Ishikawa (cell line): ENCODE measurements around the gene TREM2.

Experiments
- CEBPB ChIP-seq: IDR thresholded peaks from 2 replicates; pipeline ENCODE4 v1.6.1; 2012
- CREB1 ChIP-seq: IDR thresholded peaks from 2 replicates; pipeline ENCODE4 v1.6.1; 2012; ENCODE audit warnings: low read depth
- EGR1 ChIP-seq: IDR thresholded peaks from 2 replicates; pipeline ENCODE4 v1.6.1; 2012
- EP300 ChIP-seq: IDR thresholded peaks from 2 replicates; pipeline ENCODE4 v1.6.1; 2012; ENCODE audit warnings: borderline replicate concordance
- FOXM1 ChIP-seq: IDR thresholded peaks from 2 replicates; pipeline ENCODE4 v1.6.1; 2012; ENCODE audit warnings: low read depth, borderline replicate concordance
- MAX ChIP-seq: IDR thresholded peaks from 2 replicates; pipeline ENCODE4 v1.6.1; 2012
- NFIC ChIP-seq: IDR thresholded peaks from 2 replicates; pipeline ENCODE4 v1.6.1; 2012
- RAD21 ChIP-seq: IDR thresholded peaks from 2 replicates; pipeline ENCODE4 v1.6.1; 2012; ENCODE audit warnings: low read depth
- REST ChIP-seq: IDR thresholded peaks from 2 replicates; pipeline ENCODE4 v1.6.1; 2012; ENCODE audit warnings: low read depth, mild to moderate bottlenecking
- TAF1 ChIP-seq: IDR thresholded peaks from 2 replicates; pipeline ENCODE4 v1.6.1; 2012; ENCODE audit warnings: low read depth, mild to moderate bottlenecking
- TCF12 ChIP-seq: IDR thresholded peaks from 2 replicates; pipeline ENCODE4 v1.6.1; 2012; ENCODE audit warnings: low read depth
- TEAD4 ChIP-seq: IDR thresholded peaks from 2 replicates; pipeline ENCODE4 v1.6.1; 2012
- USF1 ChIP-seq: IDR thresholded peaks from 2 replicates; pipeline ENCODE4 v1.6.1; 2012
- YY1 ChIP-seq: IDR thresholded peaks from 2 replicates; pipeline ENCODE4 v1.6.1; 2012; ENCODE audit warnings: low read depth
- ZBTB7A ChIP-seq: IDR thresholded peaks from 2 replicates; pipeline ENCODE4 v1.6.1; 2012; ENCODE audit warnings: low read depth

Gene TREM2

GRCh38 chr6:41201764-41202173 lies 38.9 kb upstream of the TREM2 start:
- TF ChIP-seq TCF12 (no peak), TEAD4 (no peak), REST (no peak), ZBTB7A (no peak), YY1 (no peak), RAD21 (no peak), NFIC (no peak), FOXM1 (no peak), CEBPB (no peak), EGR1 (no peak), USF1 (no peak), EP300 (no peak), TAF1 (no peak), MAX (no peak), CREB1 (no peak)

GRCh38 chr6:41200901-41201763 lies 38.2 kb upstream of the TREM2 start, which contains the start of gene TREML2:
Gene TREML2, minus strand, starts transcription at chr6:41201149. Its CDS starts 141 bp downstream, at chr6:41201008.
- no peak for TF ChIP-seq YY1
- no peak for TF ChIP-seq CREB1
- TF ChIP-seq TEAD4: no peak
- no peak for TF ChIP-seq ZBTB7A
- TF ChIP-seq EP300: no peak
- TF ChIP-seq RAD21: no peak
- TF ChIP-seq CEBPB: no peak
- TF ChIP-seq FOXM1: no peak
- TF ChIP-seq USF1: no peak
- no peak for TF ChIP-seq TCF12
- no peak for TF ChIP-seq MAX
- TF ChIP-seq TAF1: no peak
- no peak for TF ChIP-seq REST
- no peak for TF ChIP-seq NFIC
- no peak for TF ChIP-seq EGR1

- no peak for TF ChIP-seq YY1
These were observed 37.5 kb upstream of the TREM2 start for GRCh38 chr6:41200296-41200900.

- TF ChIP-seq MAX: no peak
- no peak for TF ChIP-seq EP300
- no peak for TF ChIP-seq EGR1
- TF ChIP-seq RAD21: no peak
- TF ChIP-seq USF1: no peak
- TF ChIP-seq REST: no peak
- no peak for TF ChIP-seq TEAD4
- no peak for TF ChIP-seq TCF12
- TF ChIP-seq FOXM1: no peak
- TF ChIP-seq CREB1: no peak
- TF ChIP-seq YY1: no peak
- TF ChIP-seq TAF1: no peak
- TF ChIP-seq CEBPB: no peak
These were observed 36.8 kb upstream of the TREM2 start for GRCh38 chr6:41199552-41200246.
